Measurements from ENCODE around the gene SCAMP1.

Gene SCAMP1

GRCh38 chr5:78514427-78515330 lies 154.3 kb downstream of the SCAMP1 start:
- DNase-seq (ENCODE audit: low spot score): no peak

GRCh38 chr5:78515670-78516069 lies 155.3 kb downstream of the SCAMP1 start:
- DNase-seq (ENCODE audit: low spot score): no peak

GRCh38 chr5:78518365-78519197 lies 158.2 kb downstream of the SCAMP1 start:
- no peak for DNase-seq (ENCODE audit: low spot score)

- DNase-seq (ENCODE audit: low spot score): no peak
Observed at GRCh38 chr5:78519198-78519941, 159.0 kb downstream of the SCAMP1 start.

DNA sequence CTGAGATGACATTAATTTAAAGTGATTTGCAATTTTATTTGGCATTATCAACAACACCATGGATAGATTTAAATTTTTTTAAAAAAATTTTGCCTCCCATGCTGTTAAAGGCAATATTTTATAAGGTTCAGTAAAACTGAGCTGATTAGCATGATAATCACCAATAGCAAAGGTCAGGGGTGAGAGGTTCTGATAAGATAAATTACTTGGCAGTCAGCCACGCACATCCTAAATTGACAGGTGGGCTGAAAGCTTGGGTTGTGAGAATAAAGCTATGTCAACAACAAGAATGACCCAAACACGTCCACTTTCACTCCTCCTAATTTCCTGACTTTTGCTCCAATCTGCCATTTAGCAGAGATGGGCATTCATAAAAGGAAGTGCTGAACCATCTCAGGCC lies 161.0 kb downstream of the SCAMP1 start:
- DNase-seq (ENCODE audit: low spot score): no peak

DNA sequence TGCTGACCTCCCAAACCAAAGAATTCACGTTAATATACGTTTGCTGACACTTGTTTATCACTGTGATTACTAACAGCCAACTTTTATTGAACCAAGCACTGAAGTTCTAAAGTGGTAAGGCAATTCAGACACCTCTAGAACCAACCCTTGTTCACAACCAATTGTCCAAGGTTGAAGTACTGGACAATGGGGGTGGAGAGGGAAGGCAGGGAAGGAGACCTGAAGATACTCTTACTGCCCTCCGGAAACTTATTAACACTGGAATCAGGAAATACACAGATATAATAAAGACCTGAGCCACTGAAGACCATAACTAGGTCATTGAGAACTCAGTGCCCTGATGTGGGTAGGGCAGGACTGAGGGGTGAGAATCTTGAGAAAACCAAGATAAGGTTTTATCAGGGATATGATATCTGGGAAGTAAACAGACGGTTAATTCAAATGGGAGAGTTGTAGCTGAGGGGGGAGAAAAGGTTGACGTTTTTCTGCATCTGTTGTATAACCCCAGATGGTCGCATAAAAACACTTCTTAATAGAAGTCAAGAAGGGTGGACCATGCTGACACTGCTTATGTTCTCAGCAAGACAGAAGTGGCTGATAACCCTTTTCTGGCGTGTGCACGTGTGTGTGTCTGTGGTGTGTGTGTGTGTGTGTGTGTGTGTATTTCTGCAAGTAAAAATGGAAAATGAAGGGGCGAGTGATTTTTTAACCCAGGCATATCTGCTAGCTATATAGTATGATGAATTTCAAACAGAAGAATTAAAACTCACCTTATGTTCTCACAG lies 162.3 kb downstream of the SCAMP1 start:
- DNase-seq (ENCODE audit: low spot score): no peak

DNA sequence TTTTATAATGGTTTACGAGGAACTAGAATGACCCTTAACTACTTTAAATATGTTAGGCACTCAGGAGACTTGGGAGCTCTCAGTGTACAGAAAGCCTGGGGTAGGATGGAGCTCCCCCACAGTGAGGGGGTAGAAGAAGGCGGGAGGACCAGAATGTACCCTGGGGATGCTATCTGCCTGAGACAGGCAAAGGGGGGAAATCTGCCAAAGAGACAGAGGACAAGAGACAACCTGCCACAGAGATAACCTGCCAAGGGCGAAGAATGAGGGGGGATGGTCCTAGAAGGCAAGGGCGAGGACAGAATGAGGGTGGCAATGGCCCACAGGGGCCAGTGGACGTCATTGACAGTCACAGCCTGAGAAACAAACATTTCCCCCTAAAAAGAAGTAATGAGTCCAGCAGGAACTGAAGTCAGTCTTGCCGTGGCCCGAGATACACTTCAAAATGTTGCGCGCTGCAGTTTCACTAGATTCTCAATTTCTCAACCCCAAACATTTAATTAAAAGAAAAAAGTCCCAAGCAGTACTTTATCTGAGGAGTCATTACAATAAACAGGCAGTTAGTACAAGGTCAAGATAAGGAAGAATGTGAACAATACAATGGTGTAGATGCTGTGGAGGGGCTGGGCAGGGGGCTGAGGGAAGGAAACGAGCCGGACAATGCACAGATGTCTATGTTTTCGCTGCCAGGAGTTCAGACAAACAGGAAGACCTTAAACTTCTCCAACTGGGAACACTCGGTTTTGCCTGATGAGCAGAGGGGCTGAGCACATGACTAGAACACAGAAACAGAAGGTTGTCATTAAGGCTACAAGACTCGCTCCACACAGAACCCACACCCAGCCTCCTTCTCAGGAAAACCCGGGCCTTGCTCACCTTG lies 163.1 kb downstream of the SCAMP1 start:
- no peak for DNase-seq (ENCODE audit: low spot score)

DNA sequence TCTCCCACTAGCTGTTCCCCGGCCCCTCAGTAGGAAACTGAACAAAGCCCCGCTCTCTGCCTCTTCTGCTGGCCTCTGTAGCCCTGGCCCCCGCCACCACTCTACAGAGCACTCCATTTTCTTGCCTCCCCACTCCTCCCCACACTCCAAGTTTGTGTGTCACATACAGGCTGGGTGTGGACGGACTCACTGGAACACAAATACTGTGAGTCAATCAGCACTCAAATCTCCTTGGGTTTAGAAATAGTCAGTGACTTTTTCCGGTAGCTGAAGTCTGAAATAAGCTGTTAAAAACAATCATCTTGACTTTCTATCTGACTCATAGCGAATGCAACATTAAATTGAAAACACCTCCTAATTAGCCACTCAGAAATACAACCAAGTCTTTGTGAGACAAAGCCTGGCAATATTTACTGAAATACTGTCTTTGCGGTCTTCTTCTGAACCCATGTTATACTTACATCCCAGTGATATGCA lies 165.7 kb downstream of the SCAMP1 start:
- DNase-seq (ENCODE audit: low spot score): no peak

- no peak for DNase-seq (ENCODE audit: low spot score)
Observed at GRCh38 chr5:78527054-78527859, 166.8 kb downstream of the SCAMP1 start.

GRCh38 chr5:78527925-78528324 lies 167.5 kb downstream of the SCAMP1 start:
- no peak for DNase-seq (ENCODE audit: low spot score)

Measured in globus pallidus (tissue), 1 donor.